Lower lobe of right lung (tissue), 2 donors: ENCODE results near the gene BMP2K. TPM values are rescaled to one million over a fixed set of nuclear protein-coding genes. Genes with fewer than 3 reads are reported as not detected.

ENCODE experiments used
- ATAC-seq, 2 donors: fragments of 200-7000 bp; cut with Tn5 transposase; one replicate each; pipeline ENCODE4 v1.9.1; 2020 to 2022; ENCODE audit warnings: mild to moderate bottlenecking in 2 of 2, moderate library complexity in 2 of 2
- DNase-seq: peaks from one replicate; pipeline ENCODE4 v3.0.0-alpha.2; 2020
- H3K27ac ChIP-seq: fragments of 200-600 bp; one replicate; pipeline ENCODE4 v1.8.0; 2022
- H3K27me3 ChIP-seq: fragments of 200-600 bp; one replicate; pipeline ENCODE4 v1.8.0; 2022; ENCODE audit warnings: low read depth
- H3K36me3 ChIP-seq: fragments of 200-600 bp; one replicate; pipeline ENCODE4 v1.8.0; 2022; ENCODE audit warnings: mild to moderate bottlenecking
- H3K4me1 ChIP-seq: fragments of 200-600 bp; one replicate; pipeline ENCODE4 v1.8.0; 2022
- H3K4me3 ChIP-seq: fragments of 200-600 bp; one replicate; pipeline ENCODE4 v1.8.0; 2022; ENCODE audit warnings: mild to moderate bottlenecking
- H3K9me3 ChIP-seq: fragments of 200-600 bp; one replicate; pipeline ENCODE4 v1.8.0; 2022
- intact Hi-C: fragments of 100-400 bp; cut with DNase I; formaldehyde crosslinking; loops from one replicate; pipeline ENCODE4 v1.11.0; 2022
- long read RNA-seq: library from polyadenylated mRNA; unstranded; transcript quantifications from one replicate; pipeline ENCODE4 v2.0.0, GENCODE V29; 2021
- total RNA-seq: library from RNA; stranded (reverse); fragmentation: NEBNext Ultra II Directional; extraction: Animal tissue kit (Norgen Biotek cat#: 25700); gene quantifications from one replicate; pipeline ENCODE4 v1.2.1, GENCODE V29; 2021
- TF ChIP-seq, protein P1 (sequence below): fragments of 200-600 bp; IDR thresholded peaks from one replicate; pipeline ENCODE4 v1.8.0; 2022; ENCODE audit warnings: antibody characterized with exemption, mild to moderate bottlenecking
- donor health status: DM: no; HTN: yes; CAD: no; lungs with severe emphysema.

BMP2K gene
- total RNA-seq, result 48.9 TPM
- long read RNA-seq, partial matches to known transcripts, result 6 of 23 reads
- long read RNA-seq, other reads (novel, unspliced or antisense), result 9 of 23 reads

GRCh38 chr4:78776079-78776728, at the start of gene BMP2K:
TSS of gene BMP2K (plus strand) at chr4:78776350. CDS start at chr4:78776544, 194 bp downstream.
- intact Hi-C loops, result no loop called here
- TF ChIP-seq, protein P1, sequence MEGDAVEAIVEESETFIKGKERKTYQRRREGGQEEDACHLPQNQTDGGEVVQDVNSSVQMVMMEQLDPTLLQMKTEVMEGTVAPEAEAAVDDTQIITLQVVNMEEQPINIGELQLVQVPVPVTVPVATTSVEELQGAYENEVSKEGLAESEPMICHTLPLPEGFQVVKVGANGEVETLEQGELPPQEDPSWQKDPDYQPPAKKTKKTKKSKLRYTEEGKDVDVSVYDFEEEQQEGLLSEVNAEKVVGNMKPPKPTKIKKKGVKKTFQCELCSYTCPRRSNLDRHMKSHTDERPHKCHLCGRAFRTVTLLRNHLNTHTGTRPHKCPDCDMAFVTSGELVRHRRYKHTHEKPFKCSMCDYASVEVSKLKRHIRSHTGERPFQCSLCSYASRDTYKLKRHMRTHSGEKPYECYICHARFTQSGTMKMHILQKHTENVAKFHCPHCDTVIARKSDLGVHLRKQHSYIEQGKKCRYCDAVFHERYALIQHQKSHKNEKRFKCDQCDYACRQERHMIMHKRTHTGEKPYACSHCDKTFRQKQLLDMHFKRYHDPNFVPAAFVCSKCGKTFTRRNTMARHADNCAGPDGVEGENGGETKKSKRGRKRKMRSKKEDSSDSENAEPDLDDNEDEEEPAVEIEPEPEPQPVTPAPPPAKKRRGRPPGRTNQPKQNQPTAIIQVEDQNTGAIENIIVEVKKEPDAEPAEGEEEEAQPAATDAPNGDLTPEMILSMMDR, result peak; percentile 10
- peak within 1 kb of the TSS; percentile 100 for H3K27ac ChIP-seq
- H3K9me3 ChIP-seq, result no peaks in the 10 kb centered on the region
- peak within 1 kb of the TSS; percentile 81 for H3K4me3 ChIP-seq
- peak; percentile 85 for DNase-seq
- ATAC-seq, result peak; percentile 95 to 96
- peaks cover 20% of the 10 kb centered on the region for H3K4me1 ChIP-seq
- no peaks in the 10 kb centered on the region for H3K36me3 ChIP-seq
- no peaks in the 10 kb centered on the region for H3K27me3 ChIP-seq

DNA sequence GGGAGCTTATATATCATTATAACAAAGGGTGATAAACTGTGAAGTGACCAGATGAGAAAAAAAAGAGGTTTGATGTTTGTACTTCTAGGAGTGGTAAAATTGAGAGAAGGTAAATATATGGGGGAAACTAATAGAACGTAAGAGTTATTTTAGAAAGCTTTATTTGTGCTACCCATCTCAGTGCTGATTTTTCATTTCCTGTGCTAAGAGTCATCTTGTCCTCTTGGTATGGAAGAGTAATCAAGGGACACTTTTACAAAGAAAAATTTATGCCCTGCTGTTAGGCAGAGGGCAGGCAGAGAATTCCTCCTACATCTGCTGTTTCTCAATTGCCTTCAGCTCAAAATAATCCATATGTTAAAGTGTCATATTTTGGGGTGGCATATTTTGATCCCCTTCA, 49.6 kb upstream of the BMP2K start:
- Histone ChIP-seq H3K27ac (no peak overlapping the region), H3K36me3 (no peaks in the 10 kb centered on the region), H3K27me3 (no peaks in the 10 kb centered on the region), H3K9me3 (no peaks in the 10 kb centered on the region), H3K4me3 (no peak overlapping the region), H3K4me1 (peaks cover 16% of the 10 kb centered on the region)
- ATAC-seq, result no peak
- TF ChIP-seq, protein P1, result no peak
- intact Hi-C loops, result no loop called here
- no peak for DNase-seq

- no peaks in the 10 kb centered on the region for H3K36me3 ChIP-seq
- no peak overlapping the region for H3K27ac ChIP-seq
- ATAC-seq (no peak), DNase-seq (no peak)
- H3K4me3 ChIP-seq, result no peak overlapping the region
- no peaks in the 10 kb centered on the region for H3K4me1 ChIP-seq
- TF ChIP-seq, protein P1, result no peak
- H3K27me3 ChIP-seq, result no peaks in the 10 kb centered on the region
- H3K9me3 ChIP-seq, result no peaks in the 10 kb centered on the region
- intact Hi-C loops, result no loop called here
Observed at GRCh38 chr4:78732332-78733104, 43.6 kb upstream of the BMP2K start.

DNA sequence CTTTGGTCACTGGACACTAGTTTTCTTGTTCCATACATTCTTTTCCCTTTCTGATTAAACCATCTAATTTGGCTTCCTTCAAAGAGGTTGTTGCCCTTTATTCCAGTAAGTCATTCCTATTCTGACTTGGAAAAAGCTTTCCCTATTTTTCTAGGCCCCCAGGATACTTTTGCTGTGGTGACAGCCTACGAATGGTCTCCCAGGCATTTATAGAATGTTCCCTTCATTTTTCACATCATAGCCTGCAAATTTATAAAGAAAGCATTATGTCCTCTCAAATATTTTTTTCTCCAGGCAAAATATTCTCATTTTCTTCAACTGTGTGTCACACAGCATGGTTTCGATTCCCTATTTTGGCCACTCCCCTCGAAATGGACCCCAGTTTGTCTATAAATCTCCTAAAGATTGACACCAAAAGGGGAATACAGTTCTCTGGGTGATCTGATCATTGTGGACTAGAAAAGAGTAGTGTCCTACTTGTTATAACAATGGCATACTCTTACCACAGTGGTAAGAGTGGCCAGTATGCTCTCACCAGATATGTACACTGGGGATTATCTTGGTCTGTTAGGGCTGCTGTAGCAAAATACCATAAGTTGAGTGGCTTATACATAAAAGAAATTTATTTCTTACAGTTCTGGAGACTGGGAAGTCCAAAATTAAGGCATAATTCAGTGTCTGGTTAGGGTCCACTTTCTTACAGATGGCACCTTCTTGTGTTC, 41.5 kb upstream of the BMP2K start:
- Histone ChIP-seq H3K4me3 (no peak overlapping the region), H3K36me3 (no peaks in the 10 kb centered on the region), H3K27ac (no peak overlapping the region), H3K27me3 (no peaks in the 10 kb centered on the region), H3K9me3 (no peaks in the 10 kb centered on the region), H3K4me1 (no peaks in the 10 kb centered on the region)
- DNase-seq, result no peak
- no peak for ATAC-seq
- intact Hi-C loops, result no loop called here
- TF ChIP-seq, protein P1, result no peak

GRCh38 chr4:78735697-78736096, 40.5 kb upstream of the BMP2K start:
- Histone ChIP-seq H3K27ac (no peak overlapping the region), H3K27me3 (no peaks in the 10 kb centered on the region), H3K9me3 (no peaks in the 10 kb centered on the region), H3K4me1 (no peaks in the 10 kb centered on the region), H3K4me3 (no peak overlapping the region), H3K36me3 (no peaks in the 10 kb centered on the region)
- TF ChIP-seq, protein P1, result no peak
- intact Hi-C loops, result no loop called here
- no peak for DNase-seq
- ATAC-seq, result no peak
